ENCODE results near the gene KRI1. TPM values are rescaled to one million over a fixed set of nuclear protein-coding genes. Genes with fewer than 3 reads are reported as not detected.

KRI1 gene
- total RNA-seq, 1 donor from 2014 or later = 25.2 TPM

DNA sequence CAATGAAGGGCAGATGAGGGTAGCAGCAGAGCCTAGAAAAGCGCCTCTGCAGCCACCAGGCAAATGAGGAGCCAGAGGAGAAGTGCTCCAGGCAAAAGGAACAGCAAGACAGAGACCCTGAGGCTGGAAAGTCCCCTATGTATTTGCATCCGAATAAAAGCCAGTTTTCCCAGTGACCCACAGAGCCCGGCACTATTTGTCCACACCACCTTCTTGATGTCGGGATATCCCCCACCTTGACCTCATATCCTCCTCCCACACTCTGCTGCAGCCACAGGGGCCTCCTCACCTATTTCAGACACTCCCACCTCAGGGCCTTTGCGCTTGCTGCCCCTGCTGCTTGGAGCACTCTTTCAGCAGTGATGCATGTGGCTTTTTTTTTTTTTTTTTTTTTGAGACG, 15.5 kb downstream of the KRI1 start:
- intact Hi-C loops (cut with DNase I) = no loop called here
- Histone ChIP-seq H3K27me3 (ENCODE audit: low read depth) (no peaks in the 10 kb centered on the region), H3K4me1 (peaks cover 8% of the 10 kb centered on the region), H3K36me3 (peaks cover 98% of the 10 kb centered on the region), H3K4me3 (no peak overlapping the region), H3K27ac (no peak overlapping the region), H3K9me3 (no peaks in the 10 kb centered on the region)
- TF ChIP-seq, protein P1, sequence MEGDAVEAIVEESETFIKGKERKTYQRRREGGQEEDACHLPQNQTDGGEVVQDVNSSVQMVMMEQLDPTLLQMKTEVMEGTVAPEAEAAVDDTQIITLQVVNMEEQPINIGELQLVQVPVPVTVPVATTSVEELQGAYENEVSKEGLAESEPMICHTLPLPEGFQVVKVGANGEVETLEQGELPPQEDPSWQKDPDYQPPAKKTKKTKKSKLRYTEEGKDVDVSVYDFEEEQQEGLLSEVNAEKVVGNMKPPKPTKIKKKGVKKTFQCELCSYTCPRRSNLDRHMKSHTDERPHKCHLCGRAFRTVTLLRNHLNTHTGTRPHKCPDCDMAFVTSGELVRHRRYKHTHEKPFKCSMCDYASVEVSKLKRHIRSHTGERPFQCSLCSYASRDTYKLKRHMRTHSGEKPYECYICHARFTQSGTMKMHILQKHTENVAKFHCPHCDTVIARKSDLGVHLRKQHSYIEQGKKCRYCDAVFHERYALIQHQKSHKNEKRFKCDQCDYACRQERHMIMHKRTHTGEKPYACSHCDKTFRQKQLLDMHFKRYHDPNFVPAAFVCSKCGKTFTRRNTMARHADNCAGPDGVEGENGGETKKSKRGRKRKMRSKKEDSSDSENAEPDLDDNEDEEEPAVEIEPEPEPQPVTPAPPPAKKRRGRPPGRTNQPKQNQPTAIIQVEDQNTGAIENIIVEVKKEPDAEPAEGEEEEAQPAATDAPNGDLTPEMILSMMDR (IDR thresholded peaks at IDR 0.05) = no peak
- ATAC-seq = no peak
- DNase-seq = no peak

DNA sequence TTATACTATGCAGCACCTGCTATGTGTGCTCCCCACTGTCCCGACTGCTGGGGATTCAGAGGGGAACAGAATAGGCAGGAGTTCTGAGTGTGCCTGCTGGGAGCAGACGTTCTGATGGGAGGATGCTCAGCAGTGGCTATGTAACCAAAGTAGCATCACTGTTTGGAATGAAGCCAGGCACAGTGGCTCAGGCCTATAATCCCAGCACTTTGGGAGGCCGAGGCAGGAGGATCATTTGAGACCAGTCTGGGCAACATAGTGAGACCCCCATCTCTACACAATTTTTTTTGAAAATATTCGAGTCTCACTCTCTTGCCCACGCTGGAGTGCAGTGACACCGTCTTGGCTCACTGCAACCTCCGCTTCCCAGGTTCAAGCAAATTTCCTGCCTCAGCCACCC, 16.1 kb downstream of the KRI1 start:
- Histone ChIP-seq H3K27me3 (ENCODE audit: low read depth) (no peaks in the 10 kb centered on the region), H3K9me3 (no peaks in the 10 kb centered on the region), H3K4me3 (no peak overlapping the region), H3K36me3 (peaks cover 92% of the 10 kb centered on the region), H3K4me1 (peaks cover 14% of the 10 kb centered on the region), H3K27ac (no peak overlapping the region)
- DNase-seq (no peak), ATAC-seq (no peak)
- TF ChIP-seq, protein P1 (IDR thresholded peaks at IDR 0.05) = no peak
- intact Hi-C loops (cut with DNase I) = no loop called here

DNA sequence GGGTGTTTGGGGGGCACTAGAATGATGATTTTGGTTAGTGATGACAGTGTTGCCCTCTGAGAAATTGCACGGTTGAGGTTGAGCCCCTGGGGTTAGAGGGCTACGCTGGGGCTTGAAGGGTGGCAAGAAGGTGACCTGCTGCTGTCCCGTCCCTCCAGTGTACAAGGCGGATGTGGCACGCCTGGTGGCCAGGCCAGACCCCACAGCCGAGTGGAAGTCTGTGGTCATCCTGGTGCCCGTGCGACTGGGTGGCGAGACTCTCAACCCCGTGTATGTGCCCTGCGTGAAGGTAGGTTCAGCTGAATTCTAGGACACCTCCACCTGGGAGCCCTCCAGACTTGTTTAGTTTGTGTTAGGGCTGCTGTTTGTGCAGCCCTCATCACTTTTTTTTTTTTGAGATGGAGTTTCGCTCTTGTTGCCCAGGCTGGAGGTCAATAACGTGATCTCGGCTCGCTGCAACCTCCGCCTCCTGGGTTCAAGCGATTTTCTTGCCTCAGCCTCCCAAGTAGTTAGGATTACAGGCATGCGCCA, 17.0 kb downstream of the KRI1 start:
- intact Hi-C loops (cut with DNase I) = no loop called here
- H3K9me3 ChIP-seq = no peaks in the 10 kb centered on the region
- TF ChIP-seq, protein P1 (IDR thresholded peaks at IDR 0.05) = no peak
- H3K36me3 ChIP-seq = peaks cover 83% of the 10 kb centered on the region
- no peak overlapping the region for H3K27ac ChIP-seq
- ATAC-seq (no peak), DNase-seq (no peak)
- H3K27me3 ChIP-seq (ENCODE audit: low read depth) = no peaks in the 10 kb centered on the region
- peaks cover 19% of the 10 kb centered on the region for H3K4me1 ChIP-seq
- H3K4me3 ChIP-seq = no peak overlapping the region

DNA sequence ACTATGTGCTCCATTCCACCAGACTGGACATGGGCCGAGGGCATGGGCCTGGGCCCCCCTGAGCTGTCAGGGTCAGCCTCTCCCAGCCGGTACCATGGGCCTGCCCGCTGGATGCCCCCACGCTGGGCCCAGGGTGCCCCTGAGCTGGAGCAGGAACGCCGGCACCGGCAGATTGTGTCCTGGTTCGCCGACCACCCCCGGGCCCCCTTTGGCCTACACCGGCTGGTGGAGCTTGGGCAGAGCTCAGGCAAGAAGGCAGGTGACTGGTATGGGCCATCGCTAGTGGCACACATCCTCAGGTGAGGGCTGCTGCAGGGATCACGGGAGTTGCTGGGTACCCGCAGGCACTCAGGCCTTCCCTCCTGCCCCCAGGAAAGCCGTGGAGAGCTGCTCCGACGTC, 19.0 kb downstream of the KRI1 start:
- Histone ChIP-seq H3K9me3 (no peaks in the 10 kb centered on the region), H3K4me3 (no peak overlapping the region), H3K27ac (no peak overlapping the region), H3K27me3 (ENCODE audit: low read depth) (no peaks in the 10 kb centered on the region), H3K4me1 (peaks cover 19% of the 10 kb centered on the region), H3K36me3 (peaks cover 63% of the 10 kb centered on the region)
- DNase-seq (no peak), ATAC-seq (no peak)
- TF ChIP-seq, protein P1 (IDR thresholded peaks at IDR 0.05) = no peak
- intact Hi-C loops (cut with DNase I) = no loop called here

DNA sequence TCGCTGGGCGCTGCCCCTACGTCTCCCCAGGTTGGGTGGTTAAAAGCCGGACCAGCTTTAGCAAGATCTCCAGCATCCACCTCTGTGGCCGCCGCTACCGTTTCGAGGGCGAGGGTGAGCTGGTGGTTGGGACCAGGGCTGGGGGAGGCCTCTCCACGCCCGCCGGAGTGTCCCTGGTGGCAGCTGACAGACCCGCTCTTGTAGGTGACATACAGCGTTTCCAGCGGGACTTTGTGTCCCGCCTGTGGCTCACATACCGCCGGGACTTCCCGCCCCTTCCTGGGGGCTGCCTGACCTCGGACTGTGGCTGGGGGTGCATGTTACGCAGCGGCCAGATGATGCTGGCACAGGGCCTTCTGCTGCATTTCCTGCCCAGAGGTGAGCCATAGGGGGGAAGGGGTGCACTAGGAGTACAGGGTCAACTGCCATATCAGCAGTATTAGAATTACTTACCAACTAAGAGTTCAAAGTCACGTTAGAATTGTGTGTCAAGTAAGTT, 21.0 kb downstream of the KRI1 start:
- peak overlapping the region; percentile 88 for H3K4me3 ChIP-seq
- H3K36me3 ChIP-seq = peaks cover 43% of the 10 kb centered on the region
- TF ChIP-seq, protein P1 (IDR thresholded peaks at IDR 0.05) = no peak
- H3K9me3 ChIP-seq = no peaks in the 10 kb centered on the region
- DNase-seq = no peak
- H3K27ac ChIP-seq = no peak overlapping the region
- intact Hi-C loops (cut with DNase I) = no loop called here
- ATAC-seq = no peak
- peaks cover 19% of the 10 kb centered on the region for H3K4me1 ChIP-seq
- no peaks in the 10 kb centered on the region for H3K27me3 ChIP-seq (ENCODE audit: low read depth)

All from lower lobe of right lung (tissue), 2 donors.